ENCODE measurements around the gene ETNPPL. TPM values are rescaled to one million over a fixed set of nuclear protein-coding genes. Genes with fewer than 3 reads are reported as not detected.

The ETNPPL gene
- total RNA-seq, 4 donors from 2014 or later = not detected

DNA sequence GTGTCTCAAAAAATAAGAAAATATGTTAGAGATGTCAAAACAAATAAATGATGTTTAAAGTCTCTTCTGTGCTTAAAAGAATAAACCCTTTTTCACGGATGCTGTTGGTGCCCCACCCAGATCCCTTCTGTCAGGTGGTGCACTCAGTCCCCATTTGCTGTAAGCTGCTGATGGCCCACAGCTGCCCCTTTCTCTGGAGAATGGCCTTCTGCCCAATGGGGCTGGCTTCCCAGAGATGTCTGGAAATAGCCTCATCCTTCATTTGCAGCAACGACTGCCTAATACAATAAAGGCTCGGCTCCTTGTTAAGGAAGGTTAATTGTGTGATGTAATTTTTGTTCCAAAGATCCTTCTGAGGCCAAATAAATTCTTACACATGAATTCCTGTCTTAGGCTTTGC lies 31.8 kb downstream of the ETNPPL start:
- Histone ChIP-seq H3K36me3 (no peaks in the 10 kb centered on the region), H3K27ac (no peak overlapping the region), H3K27me3 (no peaks in the 10 kb centered on the region), H3K9me3 (no peaks in the 10 kb centered on the region), H3K4me3 (no peak overlapping the region), H3K4me1 (no peaks in the 10 kb centered on the region)
- intact Hi-C loops (cut with DNase I; ENCODE audit: low total_unique reads) = no loop called here
- DNase-seq = no peak
- TF ChIP-seq POLR2A (IDR thresholded peaks at IDR 0.05) = no peak
- no peak for TF ChIP-seq CTCF (IDR thresholded peaks at IDR 0.05)

GRCh38 chr4:108730579-108730978 lies 32.3 kb downstream of the ETNPPL start:
- intact Hi-C loops (cut with DNase I; ENCODE audit: low total_unique reads) = no loop called here
- no peak overlapping the region for H3K4me3 ChIP-seq
- no peak overlapping the region for H3K27ac ChIP-seq
- no peaks in the 10 kb centered on the region for H3K27me3 ChIP-seq
- no peak for DNase-seq
- H3K4me1 ChIP-seq = no peaks in the 10 kb centered on the region
- TF ChIP-seq CTCF (IDR thresholded peaks at IDR 0.05) (no peak), POLR2A (IDR thresholded peaks at IDR 0.05) (no peak)
- H3K9me3 ChIP-seq = no peaks in the 10 kb centered on the region
- H3K36me3 ChIP-seq = no peaks in the 10 kb centered on the region

DNA sequence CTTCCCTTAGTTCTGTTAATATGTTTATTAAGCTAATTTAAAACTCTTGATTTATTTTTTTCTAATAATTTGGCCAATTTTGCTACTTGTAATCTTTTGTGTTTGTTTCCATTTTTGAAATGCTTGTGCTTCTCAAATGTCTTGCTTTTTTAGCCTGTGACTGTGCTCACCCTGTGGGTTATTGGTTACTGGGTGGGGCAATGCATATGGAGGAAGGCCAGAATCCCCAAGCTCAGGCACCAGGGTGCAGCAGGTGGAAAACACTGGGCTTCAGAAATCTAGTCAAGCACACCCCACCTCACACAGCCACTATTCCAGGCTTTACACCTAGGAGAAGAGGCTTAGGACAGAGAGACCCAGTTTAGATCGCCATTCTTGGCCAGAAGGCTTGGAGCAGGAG lies 33.1 kb downstream of the ETNPPL start:
- no peaks in the 10 kb centered on the region for H3K4me1 ChIP-seq
- no peak overlapping the region for H3K4me3 ChIP-seq
- TF ChIP-seq POLR2A (IDR thresholded peaks at IDR 0.05) (no peak), CTCF (IDR thresholded peaks at IDR 0.05) (no peak)
- H3K36me3 ChIP-seq = no peaks in the 10 kb centered on the region
- intact Hi-C loops (cut with DNase I; ENCODE audit: low total_unique reads) = no loop called here
- no peak for DNase-seq
- no peaks in the 10 kb centered on the region for H3K9me3 ChIP-seq
- no peak overlapping the region for H3K27ac ChIP-seq
- no peaks in the 10 kb centered on the region for H3K27me3 ChIP-seq

DNA sequence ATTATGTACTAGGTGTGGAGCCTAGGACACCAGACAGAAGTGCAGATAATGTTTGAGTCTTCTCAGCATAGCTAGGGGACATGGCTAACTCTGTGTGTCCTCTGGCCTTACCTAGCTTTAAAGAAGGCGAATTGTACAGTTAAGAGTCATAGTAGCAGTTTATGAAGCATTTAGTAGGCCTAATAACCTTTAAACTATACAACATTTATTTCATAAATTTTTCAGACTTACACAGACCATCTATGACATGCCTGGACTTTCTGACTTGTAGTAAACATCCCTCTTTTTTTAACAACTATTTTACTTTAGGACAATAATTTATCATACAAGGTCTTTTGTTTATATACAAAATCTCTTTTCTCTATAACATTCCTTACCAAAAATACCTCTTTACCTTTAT lies 37.4 kb downstream of the ETNPPL start:
- Histone ChIP-seq H3K27me3 (no peaks in the 10 kb centered on the region), H3K4me3 (no peak overlapping the region), H3K36me3 (no peaks in the 10 kb centered on the region), H3K9me3 (no peaks in the 10 kb centered on the region), H3K4me1 (no peaks in the 10 kb centered on the region), H3K27ac (no peak overlapping the region)
- DNase-seq = no peak
- TF ChIP-seq POLR2A (IDR thresholded peaks at IDR 0.05) = no peak
- TF ChIP-seq CTCF (IDR thresholded peaks at IDR 0.05) = no peak
- intact Hi-C loops (cut with DNase I; ENCODE audit: low total_unique reads) = no loop called here

GRCh38 chr4:108717386-108717785 lies 45.5 kb downstream of the ETNPPL start:
- TF ChIP-seq CTCF (IDR thresholded peaks at IDR 0.05) (no peak), POLR2A (IDR thresholded peaks at IDR 0.05) (no peak)
- Histone ChIP-seq H3K27ac (no peak overlapping the region), H3K4me3 (no peak overlapping the region), H3K9me3 (no peaks in the 10 kb centered on the region), H3K36me3 (no peaks in the 10 kb centered on the region), H3K4me1 (no peaks in the 10 kb centered on the region), H3K27me3 (no peaks in the 10 kb centered on the region)
- intact Hi-C loops (cut with DNase I; ENCODE audit: low total_unique reads) = no loop called here
- no peak for DNase-seq

All from uterus (tissue), 4 donors.